Spleen (tissue), 11 donors: ENCODE results near the gene IFITM10. TPM values are rescaled to one million over a fixed set of nuclear protein-coding genes. Genes with fewer than 3 reads are reported as not detected.
A peak's percentile ranks its signal among the peaks of the same experiment; 100 is the strongest.

Experiments used
- DNase-seq: peaks from one replicate; pipeline ENCODE4 v3.0.0-alpha.2; 2020
- H3K27ac ChIP-seq, 8 donors: fragments of 200-600 bp; sonication (generic) in 7 of 8; 1 replicate in 4 of 8; 2 replicates in 4 of 8; pipeline versions ENCODE4 v1.5.0 to v1.8.0; 2016 to 2021; ENCODE audit warnings: inconsistent platforms in 4 of 8, mild to moderate bottlenecking in 4 of 8, moderate library complexity in 1 of 8
- H3K27me3 ChIP-seq, 7 donors: fragments of 200-600 bp; sonication (generic) in 6 of 7; replicated peaks in 1 of 7; 1 replicate in 4 of 7; 2 replicates in 3 of 7; pipeline versions ENCODE4 v1.5.0 to v1.8.0; 2016 to 2021; ENCODE audit warnings: inconsistent platforms in 3 of 7, mild to moderate bottlenecking in 1 of 7
- H3K36me3 ChIP-seq, 6 donors: fragments of 200-600 bp; sonication (generic) in 5 of 6; 1 replicate in 4 of 6; 2 replicates in 2 of 6; pipeline versions ENCODE4 v1.5.0 to v1.8.0; 2016 to 2021; ENCODE audit warnings: inconsistent platforms in 2 of 6
- H3K4me1 ChIP-seq, 6 donors: fragments of 200-600 bp; sonication (generic) in 5 of 6; 1 replicate in 3 of 6; 2 replicates in 3 of 6; pipeline versions ENCODE4 v1.5.0 to v1.8.0; 2016 to 2021; ENCODE audit warnings: inconsistent platforms in 3 of 6
- H3K4me3 ChIP-seq, 8 donors: fragments of 200-600 bp; sonication (generic) in 7 of 8; 1 replicate in 4 of 8; 2 replicates in 4 of 8; pipeline versions ENCODE4 v1.5.0 to v1.8.0; 2016 to 2021; ENCODE audit warnings: inconsistent platforms in 4 of 8, mild to moderate bottlenecking in 4 of 8, moderate library complexity in 2 of 8
- H3K9me3 ChIP-seq, 8 donors: fragments of 200-600 bp; sonication (generic) in 7 of 8; 1 replicate in 4 of 8; 2 replicates in 4 of 8; pipeline versions ENCODE4 v1.5.0 to v1.8.0; 2016 to 2021; ENCODE audit warnings: inconsistent platforms in 4 of 8
- CTCF ChIP-seq, 11 experiments: fragments of 200-600 bp in 7 of 11; fragments of 450-650 bp in 4 of 11; sonication (generic) in 4 of 11; IDR thresholded peaks in 8 of 11; conservative IDR thresholded peaks in 3 of 11; 1 replicate in 7 of 11; 2 replicates in 4 of 11; pipeline versions ENCODE4 v1.4.0 to v1.8.0; 2016 to 2021; ENCODE audit warnings: antibody characterized with exemption in 11 of 11, inconsistent platforms in 4 of 11, mild to moderate bottlenecking in 1 of 11
- POLR2A ChIP-seq, 3 donors: fragments of 450-650 bp; IDR thresholded peaks; one replicate each; pipeline ENCODE4 v1.5.1; 2017; ENCODE audit warnings: antibody characterized with exemption in 3 of 3, mild to moderate bottlenecking in 1 of 3
- POLR2AphosphoS5 ChIP-seq, 3 donors: sonication (generic); formaldehyde crosslinking; IDR thresholded peaks; one replicate each; pipeline ENCODE4 v1.5.1; 2017; ENCODE audit warnings: antibody characterized with exemption in 3 of 3
- WGBS, 5 donors: extraction: QIAGEN DNeasy Blood & Tissue Kit in 3 of 5; methylation state at CpG; one replicate each; pipeline versions ENCODE4 v1.1.5 to v1.1.7; 2013 to 2018; 5-methylcytosine and 5-hydroxymethylcytosine counted together
- intact Hi-C: fragments of 100-400 bp; cut with DNase I; formaldehyde crosslinking; loops from one replicate; pipeline ENCODE4 v1.15.0; 2023; ENCODE audit warnings: low total_unique reads
- polyA plus RNA-seq, 3 donors: library from polyadenylated mRNA; stranded (reverse); fragments of 200-250 nt; gene quantifications; one replicate each; pipeline ENCODE4 v1.2.1, GENCODE V29; 2013
- total RNA-seq, 7 donors: library from RNA; depleted of rRNA in 3 of 7; stranded (reverse); fragments of >200 nt in 3 of 7; fragmentation: NEBNext Ultra II Directional in 4 of 7; extraction: Animal tissue kit (Norgen Biotek cat#: 25700) in 4 of 7; gene quantifications; one replicate each; pipeline versions ENCODE4 v1.1.0 to v1.2.1, GENCODE V29; 2016 to 2021
- donor health status: healthy with polysubstance abuse.
- donor health status: DM: no; HTN: no; CAD: no; lungs with moderate emphysema.
- donor health status: DM: no; HTN: no; CAD: no.
- donor health status: Bipolar disorder and iron deficiency.
- donor health status: healthy.
- donor health status: DM: no; HTN: no; CAD: no.
- donor health status: DM: yes; HTN: yes; CAD: no.

Gene IFITM10
- total and polyA plus RNA-seq, 10 donors, result 0.80 to 41.6 (median 7.3) TPM

DNA sequence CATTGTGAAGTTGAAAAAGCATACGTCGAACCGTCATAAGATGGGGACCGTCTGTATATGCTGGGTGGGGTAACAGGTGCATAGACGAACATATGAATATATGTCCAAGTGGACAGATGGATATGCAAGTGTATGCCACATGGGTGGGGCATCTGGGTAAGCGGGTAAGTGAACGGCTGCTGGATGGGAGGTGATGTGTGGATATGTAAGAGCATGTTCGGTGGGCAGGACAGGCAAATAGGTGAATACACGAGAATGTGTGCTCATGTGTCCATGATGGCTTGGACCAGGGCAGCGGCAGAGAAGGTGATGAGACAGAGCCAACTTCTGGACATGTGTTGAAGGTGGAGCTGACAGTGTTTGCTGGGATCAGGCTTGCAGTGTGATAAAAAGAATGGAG, 12.0 kb downstream of the IFITM10 start:
- TF ChIP-seq POLR2AphosphoS5 (IDR thresholded peaks at IDR 0.05) (peak in 2 of 3 donors; percentile 57 to 83), POLR2A (IDR thresholded peaks at IDR 0.05) (no peak)
- Histone ChIP-seq H3K27ac (no peak overlapping the region), H3K36me3 (no peaks in the 10 kb centered on the region), H3K4me3 (no peak overlapping the region), H3K9me3 (peaks cover 0 to 29% (median 19%) of the 10 kb centered on the region in 8 donors), H3K4me1 (peaks cover 0 to 14% (median 10%) of the 10 kb centered on the region in 6 donors), H3K27me3 (peaks cover 0 to 21% (median 1%) of the 10 kb centered on the region in 7 donors)
- intact Hi-C loops, result no loop called here
- WGBS, 5 donors, result 91 to 97% (median 94%) methylated on average over 10 of the region's 10 CpGs
- DNase-seq, result peak; percentile 34

GRCh38 chr11:1737080-1737757, 13.2 kb downstream of the IFITM10 start:
- 80 to 91% (median 83%) methylated on average over 6 of the region's 6 CpGs for WGBS, 5 donors
- no peak for TF ChIP-seq POLR2A (IDR thresholded peaks at IDR 0.05)
- TF ChIP-seq CTCF (IDR thresholded peaks at IDR 0.05 in 8 of 11, conservative IDR thresholded peaks at IDR 0.05 in 3 of 11), result no peak
- TF ChIP-seq POLR2AphosphoS5 (IDR thresholded peaks at IDR 0.05), result peak in 1 of 3 donors; percentile 27
- Histone ChIP-seq H3K27me3 (peaks cover 0 to 33% (median 4%) of the 10 kb centered on the region in 7 donors), H3K4me3 (no peak overlapping the region), H3K27ac (no peak overlapping the region), H3K9me3 (peaks cover 0 to 29% (median 19%) of the 10 kb centered on the region in 8 donors), H3K4me1 (peaks cover 0 to 15% (median 10%) of the 10 kb centered on the region in 6 donors), H3K36me3 (no peaks in the 10 kb centered on the region)
- intact Hi-C loops, result no loop called here
- no peak for DNase-seq

DNA sequence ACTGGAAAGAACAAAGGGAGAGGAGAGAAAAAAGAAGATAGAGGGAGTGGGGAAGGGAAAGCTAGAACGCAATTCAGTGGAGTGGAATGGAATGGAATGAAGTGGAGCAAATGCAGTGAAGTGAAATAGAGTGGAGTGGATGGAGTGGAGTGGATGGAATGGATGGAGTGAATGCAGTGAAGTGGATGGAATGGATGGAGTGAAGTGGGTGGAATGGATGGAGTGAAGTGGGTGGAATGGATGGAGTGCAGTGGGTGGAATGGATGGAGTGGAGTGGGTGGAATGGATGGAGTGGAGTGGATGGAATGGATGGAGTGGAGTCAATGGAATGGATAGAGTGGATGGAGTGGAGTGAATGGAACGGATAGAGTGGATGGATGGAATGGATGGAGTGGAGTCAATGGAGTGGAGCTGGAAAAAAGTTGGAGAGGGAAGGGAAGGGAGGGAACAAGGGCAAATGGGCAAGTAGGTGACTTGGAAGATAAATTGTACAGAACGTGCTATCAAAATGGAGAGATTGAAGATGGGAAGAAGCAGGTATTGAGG, 13.9 kb downstream of the IFITM10 start:
- 62 to 75% (median 72%) methylated on average over 3 of the region's 3 CpGs for WGBS, 5 donors
- H3K27ac ChIP-seq, result no peak overlapping the region

GRCh38 chr11:1735271-1735670, 15.1 kb downstream of the IFITM10 start:
- peaks cover 0 to 29% (median 19%) of the 10 kb centered on the region in 8 donors for H3K9me3 ChIP-seq
- H3K27ac ChIP-seq, result no peak overlapping the region
- 79 to 92% (median 86%) methylated on average over 16 of the region's 16 CpGs for WGBS, 5 donors
- H3K4me3 ChIP-seq, result no peak overlapping the region
- H3K4me1 ChIP-seq, result peaks cover 0 to 15% (median 11%) of the 10 kb centered on the region in 6 donors
- intact Hi-C loops, result no loop called here
- H3K36me3 ChIP-seq, result no peaks in the 10 kb centered on the region
- DNase-seq, result peak; percentile 38
- H3K27me3 ChIP-seq, result peaks cover 0 to 41% (median 4%) of the 10 kb centered on the region in 7 donors
- TF ChIP-seq POLR2AphosphoS5 (IDR thresholded peaks at IDR 0.05), result no peak
- no peak for TF ChIP-seq CTCF (IDR thresholded peaks at IDR 0.05 in 8 of 11, conservative IDR thresholded peaks at IDR 0.05 in 3 of 11)
- TF ChIP-seq POLR2A (IDR thresholded peaks at IDR 0.05), result no peak

More for the DNA sequence above, 13.9 kb downstream of the IFITM10 start:
- H3K9me3 ChIP-seq, result peaks cover 0 to 29% (median 19%) of the 10 kb centered on the region in 8 donors
- peaks cover 0 to 15% (median 10%) of the 10 kb centered on the region in 6 donors for H3K4me1 ChIP-seq
- no peak for TF ChIP-seq POLR2A (IDR thresholded peaks at IDR 0.05)
- TF ChIP-seq POLR2AphosphoS5 (IDR thresholded peaks at IDR 0.05), result peak in 1 of 3 donors; percentile 3
- TF ChIP-seq CTCF (IDR thresholded peaks at IDR 0.05 in 8 of 11, conservative IDR thresholded peaks at IDR 0.05 in 3 of 11), result no peak
- no peak for DNase-seq
- no peaks in the 10 kb centered on the region for H3K36me3 ChIP-seq
- H3K27me3 ChIP-seq, result peaks cover 0 to 36% (median 4%) of the 10 kb centered on the region in 7 donors
- H3K4me3 ChIP-seq, result no peak overlapping the region
- intact Hi-C loops, result no loop called here
